Smooth muscle cell (in vitro differentiated cells): ENCODE results near the gene CYP4V2. TPM values are rescaled to one million over a fixed set of nuclear protein-coding genes. Genes with fewer than 3 reads are reported as not detected.
"Not testable (repeated sequence)": the region's sequence is repeated elsewhere in the genome, so short reads cannot be mapped to it uniquely, and the experiment has no call there.

Source experiments
- DNase-seq: peaks from one replicate; lab custom pipeline; 2025; ENCODE audit not compliant: unreplicated experiment; lab: John Stamatoyannopoulos, UW
- H2AFZ ChIP-seq: fragments of 200-600 bp; sonication (generic); 2 replicates; pipeline ENCODE4 v1.6.0; 2016; ENCODE audit warnings: antibody characterized with exemption, low read depth, mild to moderate bottlenecking
- H3F3A ChIP-seq: fragments of 200-600 bp; sonication (generic); 2 replicates; pipeline ENCODE4 v1.6.0; 2017; ENCODE audit warnings: antibody characterized with exemption, low read depth
- H3K27ac ChIP-seq: fragments of 200-600 bp; sonication (generic); 2 replicates; pipeline ENCODE4 v1.5.1; 2016; ENCODE audit warnings: low read depth, mild to moderate bottlenecking
- H3K27me3 ChIP-seq: fragments of 200-600 bp; sonication (generic); 2 replicates; pipeline ENCODE4 v1.6.1; 2016; ENCODE audit warnings: low read depth, mild to moderate bottlenecking
- H3K36me3 ChIP-seq: fragments of 200-600 bp; sonication (generic); 2 replicates; pipeline ENCODE4 v1.5.1; 2016; ENCODE audit warnings: low read depth
- H3K4me1 ChIP-seq: fragments of 200-600 bp; sonication (generic); 2 replicates; pipeline ENCODE4 v1.5.1; 2016; ENCODE audit warnings: low read depth
- H3K4me2 ChIP-seq: fragments of 200-600 bp; sonication (generic); 2 replicates; pipeline ENCODE4 v1.6.0; 2016; ENCODE audit warnings: mild to moderate bottlenecking
- H3K4me3 ChIP-seq: fragments of 200-600 bp; sonication (generic); 2 replicates; pipeline ENCODE4 v1.5.1; 2016; ENCODE audit warnings: mild to moderate bottlenecking
- H3K79me2 ChIP-seq: fragments of 200-600 bp; sonication (generic); 2 replicates; pipeline ENCODE4 v1.6.0; 2016; ENCODE audit warnings: low read depth, mild to moderate bottlenecking
- H3K9ac ChIP-seq: fragments of 200-600 bp; sonication (generic); 2 replicates; pipeline ENCODE4 v1.6.0; 2016; ENCODE audit warnings: low read depth
- H3K9me3 ChIP-seq: fragments of 200-600 bp; sonication (generic); replicated peaks from 2 replicates; pipeline ENCODE4 v1.5.1; 2016; ENCODE audit warnings: low read depth
- H4K20me1 ChIP-seq: fragments of 200-600 bp; sonication (generic); 2 replicates; pipeline ENCODE4 v1.6.0; 2016; ENCODE audit warnings: low read depth
- CTCF ChIP-seq: fragments of 200-600 bp; sonication (generic); IDR thresholded peaks from 2 replicates; pipeline ENCODE4 v1.5.1; 2017; ENCODE audit warnings: borderline replicate concordance, mild to moderate bottlenecking, antibody characterized with exemption; ENCODE audit not compliant: insufficient read depth, poor library complexity, severe bottlenecking
- WGBS: methylation state at CpG from one replicate; pipeline ENCODE4 v1.1.7; 2016; ENCODE audit warnings: low lambda C conversion rate; 5-methylcytosine and 5-hydroxymethylcytosine counted together
- polyA plus RNA-seq: library from polyadenylated mRNA; unstranded; fragments of >200 nt; fragmentation: Nextera tagmentation; extraction: Ambion mirVana; gene quantifications from 2 replicates; pipeline ENCODE4 v1.2.1, GENCODE V29; 2016
- total RNA-seq: library from RNA; depleted of rRNA; stranded (reverse); fragments of >200 nt; gene quantifications from 2 replicates; pipeline ENCODE4 v1.2.3, GENCODE V29; 2014

CYP4V2 gene
- total and polyA plus RNA-seq, 2 experiments from 2014 or later = 0.42 to 3.4 TPM

GRCh38 chr4:186243331-186243730, 52.0 kb downstream of the CYP4V2 start:
- H3K4me2 ChIP-seq = no peak overlapping the region
- no peaks in the 10 kb centered on the region for H4K20me1 ChIP-seq
- H3K27ac ChIP-seq = no peak overlapping the region
- H3K9me3 ChIP-seq = no peaks in the 10 kb centered on the region
- H3K27me3 ChIP-seq = no peaks in the 10 kb centered on the region
- H3K36me3 ChIP-seq = no peaks in the 10 kb centered on the region
- WGBS = 78% methylated on average over 2 of the region's 2 CpGs
- no peaks in the 10 kb centered on the region for H3K79me2 ChIP-seq
- H3K9ac ChIP-seq = no peak overlapping the region
- H3F3A ChIP-seq = no peaks in the 10 kb centered on the region
- H3K4me3 ChIP-seq = no peak overlapping the region
- DNase-seq = no peak
- no peak for TF ChIP-seq CTCF
- peaks cover 2% of the 10 kb centered on the region for H3K4me1 ChIP-seq
- no peak overlapping the region for H2AFZ ChIP-seq

- TF ChIP-seq CTCF = no peak
- DNase-seq = no peak
- Histone ChIP-seq H3K4me1 (peaks cover 5% of the 10 kb centered on the region), H3K9me3 (no peaks in the 10 kb centered on the region), H3K4me2 (no peak overlapping the region), H3K36me3 (no peaks in the 10 kb centered on the region), H3F3A (no peaks in the 10 kb centered on the region), H4K20me1 (no peaks in the 10 kb centered on the region), H3K27ac (no peak overlapping the region), H3K4me3 (no peak overlapping the region), H2AFZ (no peak overlapping the region), H3K79me2 (no peaks in the 10 kb centered on the region), H3K9ac (no peak overlapping the region), H3K27me3 (no peaks in the 10 kb centered on the region)
- WGBS = 90% methylated on average over 5 of the region's 5 CpGs
Observed at GRCh38 chr4:186244835-186245234, 53.5 kb downstream of the CYP4V2 start.

GRCh38 chr4:186247062-186247752, 55.8 kb downstream of the CYP4V2 start:
- H4K20me1 ChIP-seq, H3K27ac ChIP-seq, H3F3A ChIP-seq, H3K27me3 ChIP-seq, H3K4me3 ChIP-seq, H3K4me1 ChIP-seq, H3K9ac ChIP-seq, H3K4me2 ChIP-seq, H3K79me2 ChIP-seq, H3K36me3 ChIP-seq, DNase-seq, H3K9me3 ChIP-seq, H2AFZ ChIP-seq: not testable (repeated sequence)
- WGBS = 77% methylated on average over 8 of the region's 9 CpGs

GRCh38 chr4:186248643-186249042, 57.3 kb downstream of the CYP4V2 start:
- Histone ChIP-seq H2AFZ (no peak overlapping the region), H4K20me1 (no peaks in the 10 kb centered on the region), H3K9me3 (no peaks in the 10 kb centered on the region), H3K4me1 (peaks cover 9% of the 10 kb centered on the region), H3K79me2 (no peaks in the 10 kb centered on the region), H3K4me2 (no peak overlapping the region), H3F3A (no peaks in the 10 kb centered on the region), H3K4me3 (no peak overlapping the region), H3K27ac (no peak overlapping the region), H3K27me3 (no peaks in the 10 kb centered on the region), H3K9ac (no peak overlapping the region), H3K36me3 (no peaks in the 10 kb centered on the region)
- 45% methylated on average over 1 of the region's 1 CpG for WGBS
- DNase-seq = no peak
- no peak for TF ChIP-seq CTCF
